IPS-18c (cell line): ENCODE measurements around the gene GPR158.

Experiments
- H3K4me3 ChIP-seq: 2 replicates; pipeline ENCODE4 v1.7.0; 2013; ENCODE audit warnings: low read depth, mild to moderate bottlenecking, low read length, moderate library complexity; ENCODE audit not compliant: insufficient read depth
- H3K9me3 ChIP-seq: one replicate; pipeline ENCODE4 v1.6.1; 2013; ENCODE audit warnings: mild to moderate bottlenecking, low read length, moderate library complexity; ENCODE audit not compliant: control insufficient read depth, insufficient read depth

GPR158 gene

DNA sequence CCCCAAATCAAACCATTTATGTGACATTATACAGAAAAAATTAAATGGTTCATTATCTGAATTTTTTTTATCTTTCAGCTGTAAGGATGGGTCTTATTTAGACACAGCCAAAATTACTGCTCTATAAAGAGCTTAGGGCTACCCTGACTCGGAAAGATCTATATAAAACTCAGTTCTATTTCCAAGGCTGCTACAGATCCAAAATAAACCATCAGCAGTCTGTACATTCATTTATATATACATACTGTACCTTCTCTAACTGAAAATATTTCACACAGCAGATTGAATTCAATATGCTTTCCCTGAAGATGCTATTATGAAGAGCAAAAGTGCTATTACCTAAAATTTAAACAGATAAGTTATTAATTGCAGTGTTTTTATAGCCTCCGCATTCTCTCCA is 471.6 kb downstream of the GPR158 start:
- no peaks in the 10 kb centered on the region for H3K9me3 ChIP-seq
- H3K4me3 ChIP-seq: no peak overlapping the region

GRCh38 chr10:25651534-25651933 is 476.7 kb downstream of the GPR158 start:
- H3K9me3 ChIP-seq: no peaks in the 10 kb centered on the region
- no peak overlapping the region for H3K4me3 ChIP-seq
